ENCODE measurements around the gene MVK. TPM values are rescaled to one million over a fixed set of nuclear protein-coding genes. Genes with fewer than 3 reads are reported as not detected.

MVK gene
- total RNA-seq, 2 donors from 2014 or later = 12.8 to 22.6 TPM

DNA sequence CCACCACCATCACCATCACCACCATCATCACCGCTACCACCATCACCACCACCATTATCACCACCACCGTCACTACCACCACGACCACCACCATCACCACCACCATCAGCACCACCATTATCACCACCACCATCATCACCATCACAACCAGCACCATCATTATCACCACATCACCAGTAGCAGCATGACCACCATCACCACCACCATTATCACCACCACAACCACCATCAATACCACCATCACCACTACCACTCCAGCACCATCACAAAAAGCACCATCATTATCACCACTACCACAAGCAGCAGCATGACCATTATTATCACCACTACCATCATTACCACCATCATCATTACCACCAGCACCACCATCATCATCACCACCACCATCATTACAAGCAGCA lies 62.1 kb downstream of the MVK start:
- 89 to 100% methylated on average over 3 of the region's 3 CpGs for WGBS, 2 experiments (ENCODE audit: insufficient coverage in 1 of 2, insufficient read length in 1 of 2)
- H3K27me3 Mint-ChIP-seq (ENCODE audit: insufficient read depth) = no peaks in the 10 kb centered on the region
- Histone ChIP-seq H3K9me3 (ENCODE audit: control insufficient read depth, low read length) (no peaks in the 10 kb centered on the region), H3K27me3 (ENCODE audit: control insufficient read depth, insufficient read depth, low read length, poor library complexity, severe bottlenecking) (no peaks in the 10 kb centered on the region), H3K9ac (ENCODE audit: extremely low read depth, low read length, poor library complexity, severe bottlenecking) (no peak overlapping the region), H3K27ac (ENCODE audit: low read depth, low read length) (no peak overlapping the region), H3K36me3 (ENCODE audit: control insufficient read depth, insufficient read depth, low read length) (no peaks in the 10 kb centered on the region), H3K4me1 (ENCODE audit: control insufficient read depth, insufficient read depth, low read length) (no peaks in the 10 kb centered on the region), H3K4me3 (ENCODE audit: low read length) (no peak overlapping the region)
- H3K4me1 Mint-ChIP-seq = peaks cover 3% of the 10 kb centered on the region
- no peaks in the 10 kb centered on the region for H3K9me3 Mint-ChIP-seq
- H3K4me3 Mint-ChIP-seq = no peak overlapping the region
- no peaks in the 10 kb centered on the region for H3K36me3 Mint-ChIP-seq (ENCODE audit: low read depth)
- TF ChIP-seq, protein P1, sequence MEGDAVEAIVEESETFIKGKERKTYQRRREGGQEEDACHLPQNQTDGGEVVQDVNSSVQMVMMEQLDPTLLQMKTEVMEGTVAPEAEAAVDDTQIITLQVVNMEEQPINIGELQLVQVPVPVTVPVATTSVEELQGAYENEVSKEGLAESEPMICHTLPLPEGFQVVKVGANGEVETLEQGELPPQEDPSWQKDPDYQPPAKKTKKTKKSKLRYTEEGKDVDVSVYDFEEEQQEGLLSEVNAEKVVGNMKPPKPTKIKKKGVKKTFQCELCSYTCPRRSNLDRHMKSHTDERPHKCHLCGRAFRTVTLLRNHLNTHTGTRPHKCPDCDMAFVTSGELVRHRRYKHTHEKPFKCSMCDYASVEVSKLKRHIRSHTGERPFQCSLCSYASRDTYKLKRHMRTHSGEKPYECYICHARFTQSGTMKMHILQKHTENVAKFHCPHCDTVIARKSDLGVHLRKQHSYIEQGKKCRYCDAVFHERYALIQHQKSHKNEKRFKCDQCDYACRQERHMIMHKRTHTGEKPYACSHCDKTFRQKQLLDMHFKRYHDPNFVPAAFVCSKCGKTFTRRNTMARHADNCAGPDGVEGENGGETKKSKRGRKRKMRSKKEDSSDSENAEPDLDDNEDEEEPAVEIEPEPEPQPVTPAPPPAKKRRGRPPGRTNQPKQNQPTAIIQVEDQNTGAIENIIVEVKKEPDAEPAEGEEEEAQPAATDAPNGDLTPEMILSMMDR (conservative IDR thresholded peaks at IDR 0.05) = no peak
- DNase-seq = no peak
- H3K27ac Mint-ChIP-seq = no peak overlapping the region

DNA sequence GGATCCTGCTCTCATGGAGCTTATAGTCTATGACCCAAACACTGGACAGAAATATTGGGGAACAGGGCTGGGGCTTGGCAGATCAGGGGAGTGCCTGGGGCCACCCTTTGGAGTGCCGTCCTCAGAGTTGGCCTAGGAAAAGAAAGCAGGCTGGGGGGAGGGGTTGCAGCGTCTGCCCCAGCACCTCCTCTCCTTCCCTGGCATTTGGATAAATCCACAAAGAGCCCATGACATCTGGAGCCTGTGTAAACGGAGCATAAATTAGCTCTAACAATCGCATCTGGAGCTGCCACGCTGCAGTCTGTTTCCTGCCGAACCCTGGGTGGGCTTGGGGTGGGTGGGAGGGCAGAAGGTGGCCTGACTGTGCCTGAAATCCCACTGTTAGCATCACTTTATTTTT lies 63.8 kb downstream of the MVK start:
- WGBS, 2 experiments (ENCODE audit: insufficient coverage in 1 of 2, insufficient read length in 1 of 2) = 14 to 54% methylated on average over 4 to 5 of the region's 6 CpGs
- TF ChIP-seq, protein P1 (conservative IDR thresholded peaks at IDR 0.05) = no peak
- H3K9ac ChIP-seq (ENCODE audit: extremely low read depth, low read length, poor library complexity, severe bottlenecking) = no peak overlapping the region
- H3K27ac Mint-ChIP-seq = no peak overlapping the region
- H3K4me1 Mint-ChIP-seq = peaks cover 2% of the 10 kb centered on the region
- H3K4me3 ChIP-seq (ENCODE audit: low read length) = no peak overlapping the region
- H3K27me3 ChIP-seq (ENCODE audit: control insufficient read depth, insufficient read depth, low read length, poor library complexity, severe bottlenecking) = no peaks in the 10 kb centered on the region
- no peaks in the 10 kb centered on the region for H3K9me3 ChIP-seq (ENCODE audit: control insufficient read depth, low read length)
- H3K9me3 Mint-ChIP-seq = no peaks in the 10 kb centered on the region
- H3K4me3 Mint-ChIP-seq = no peak overlapping the region
- no peaks in the 10 kb centered on the region for H3K4me1 ChIP-seq (ENCODE audit: control insufficient read depth, insufficient read depth, low read length)
- no peaks in the 10 kb centered on the region for H3K36me3 Mint-ChIP-seq (ENCODE audit: low read depth)
- H3K27ac ChIP-seq (ENCODE audit: low read depth, low read length) = no peak overlapping the region
- H3K27me3 Mint-ChIP-seq (ENCODE audit: insufficient read depth) = no peaks in the 10 kb centered on the region
- H3K36me3 ChIP-seq (ENCODE audit: control insufficient read depth, insufficient read depth, low read length) = no peaks in the 10 kb centered on the region
- no peak for DNase-seq

DNA sequence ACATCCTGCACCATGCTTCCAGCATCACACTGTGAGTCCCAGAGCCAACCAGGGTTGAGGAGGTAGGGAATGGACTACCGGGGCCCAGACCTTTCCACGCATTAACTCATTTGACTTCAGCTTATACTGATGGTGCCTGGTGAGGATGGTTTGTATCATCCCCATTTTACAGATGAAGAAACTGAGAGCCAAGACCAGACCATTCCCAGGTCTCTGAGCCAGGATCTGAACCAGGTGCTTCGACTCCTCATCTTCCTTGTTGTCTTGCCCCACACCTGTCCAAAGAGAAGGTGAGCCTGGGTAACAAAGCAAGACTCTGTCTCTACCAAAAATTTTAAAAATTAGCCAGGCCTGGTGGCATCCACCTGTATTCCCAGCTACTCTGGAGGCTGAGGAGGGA lies 64.4 kb downstream of the MVK start:
- WGBS, 2 experiments (ENCODE audit: insufficient coverage in 1 of 2, insufficient read length in 1 of 2) = 93 to 94% methylated on average over 2 to 3 of the region's 3 CpGs
- no peak overlapping the region for H3K4me3 ChIP-seq (ENCODE audit: low read length)
- Mint-ChIP-seq H3K9me3 (no peaks in the 10 kb centered on the region), H3K4me1 (no peaks in the 10 kb centered on the region), H3K36me3 (ENCODE audit: low read depth) (no peaks in the 10 kb centered on the region), H3K27ac (no peak overlapping the region), H3K4me3 (no peak overlapping the region), H3K27me3 (ENCODE audit: insufficient read depth) (no peaks in the 10 kb centered on the region)
- no peak overlapping the region for H3K27ac ChIP-seq (ENCODE audit: low read depth, low read length)
- H3K36me3 ChIP-seq (ENCODE audit: control insufficient read depth, insufficient read depth, low read length) = no peaks in the 10 kb centered on the region
- no peaks in the 10 kb centered on the region for H3K27me3 ChIP-seq (ENCODE audit: control insufficient read depth, insufficient read depth, low read length, poor library complexity, severe bottlenecking)
- no peak overlapping the region for H3K9ac ChIP-seq (ENCODE audit: extremely low read depth, low read length, poor library complexity, severe bottlenecking)
- TF ChIP-seq, protein P1 (conservative IDR thresholded peaks at IDR 0.05) = no peak
- H3K4me1 ChIP-seq (ENCODE audit: control insufficient read depth, insufficient read depth, low read length) = no peaks in the 10 kb centered on the region
- DNase-seq = no peak
- H3K9me3 ChIP-seq (ENCODE audit: control insufficient read depth, low read length) = no peaks in the 10 kb centered on the region

Measured in endodermal cell (in vitro differentiated cells).